Measurements from ENCODE around the gene SLC4A1.

The SLC4A1 gene

GRCh38 chr17:44203731-44204440 lies 64.0 kb downstream of the SLC4A1 start:
- DNase-seq, result peak; percentile 66 to 81 (median 75)

DNA sequence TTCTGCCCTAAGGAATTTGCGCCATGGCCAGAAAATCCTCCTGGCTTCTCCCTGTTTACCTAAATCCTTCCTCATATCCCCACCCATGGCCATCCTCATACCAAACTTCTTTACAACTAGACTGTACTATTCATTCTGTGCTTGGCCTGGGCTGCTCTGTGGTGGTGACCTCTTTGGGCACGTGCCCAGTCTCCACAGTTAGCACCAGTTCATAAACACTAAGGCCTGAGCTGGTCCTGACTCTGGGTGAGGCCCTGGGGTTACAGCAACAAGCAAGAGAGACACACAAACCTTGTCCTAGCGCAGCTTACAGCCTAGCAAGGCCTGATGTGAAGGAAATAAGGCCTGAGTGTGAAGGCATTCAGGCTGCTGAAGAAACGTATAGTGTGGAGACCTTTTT lies 65.2 kb downstream of the SLC4A1 start:
- DNase-seq, result no peak

DNA sequence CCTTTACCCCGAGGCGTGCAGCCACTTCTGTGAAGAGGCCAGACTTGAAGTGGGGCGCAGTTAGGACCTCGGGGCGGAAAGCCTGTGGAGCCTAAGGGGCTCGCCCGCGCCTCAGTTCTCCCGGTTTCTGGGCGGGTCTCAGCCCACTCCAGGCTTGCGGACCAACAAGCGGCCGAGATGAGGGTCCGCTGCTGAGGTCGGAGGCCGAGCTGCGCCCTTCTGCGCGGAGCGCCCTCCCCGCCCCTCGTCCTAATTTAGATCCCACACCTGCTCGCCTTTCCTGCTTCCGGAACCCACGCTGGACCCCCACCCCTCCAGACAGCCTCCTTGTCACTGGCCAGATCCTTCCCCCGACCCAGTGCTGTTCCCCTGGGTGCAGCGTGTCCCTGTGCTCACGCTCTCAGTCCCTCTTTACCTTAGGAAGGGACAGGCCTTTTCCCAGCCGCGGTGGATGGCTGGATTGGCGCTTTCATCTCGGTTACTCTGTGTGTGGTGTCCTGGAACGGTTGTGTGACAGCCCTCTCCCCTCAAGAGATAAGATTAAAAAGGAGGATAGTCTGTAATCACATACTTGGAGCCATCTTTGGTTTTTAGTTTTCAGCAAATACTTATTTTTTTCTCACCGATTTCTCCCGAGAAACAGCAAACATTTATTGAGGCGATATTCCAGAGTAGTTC lies 67.3 kb downstream of the SLC4A1 start:
- DNase-seq, result no peak

- peak; percentile 97 to 99 (median 98) for DNase-seq
Observed at GRCh38 chr17:44199553-44200477, 68.1 kb downstream of the SLC4A1 start, which contains the start of gene ATXN7L3. ATXN7L3 (minus strand) TSS chr17:44199884; CDS start chr17:44198070, 1,814 bp downstream.

GRCh38 chr17:44198721-44199552 lies 69.0 kb downstream of the SLC4A1 start:
- peak; percentile 65 to 90 (median 78) for DNase-seq

Data from suppressor macrophage (primary cell).